NOMO-1 treated with DMSO at 0.1 percent for 48 hours (cell line): ENCODE data around the gene RD3L.
"Not testable (repeated sequence)": the region's sequence is repeated elsewhere in the genome, so short reads cannot be mapped to it uniquely, and the experiment has no call there.

Experiments
- DNase-seq: peaks from one replicate; lab custom pipeline; 2025; ENCODE audit not compliant: unreplicated experiment; lab: John Stamatoyannopoulos, UW

RD3L gene

GRCh38 chr14:103928011-103928890 lies 14.1 kb downstream of the RD3L start, which contains the start of gene TDRD9:
Gene TDRD9 (plus strand): TSS chr14:103928456. CDS start chr14:103928510, 54 bp downstream.
- DNase-seq: no peak

GRCh38 chr14:103927566-103927965 lies 14.8 kb downstream of the RD3L start:
- DNase-seq: no peak

- DNase-seq: peak; percentile 31
Observed at GRCh38 chr14:103925316-103925715, 17.0 kb downstream of the RD3L start.

GRCh38 chr14:103923863-103924262 lies 18.5 kb downstream of the RD3L start:
- no peak for DNase-seq

GRCh38 chr14:103921855-103922200 lies 20.5 kb downstream of the RD3L start:
- DNase-seq: not testable (repeated sequence)

GRCh38 chr14:103920981-103921854 lies 21.1 kb downstream of the RD3L start:
- peak; percentile 89 for DNase-seq

GRCh38 chr14:103916636-103917262 lies 25.6 kb downstream of the RD3L start:
- no peak for DNase-seq

- no peak for DNase-seq
Observed at GRCh38 chr14:103915616-103916015, 26.7 kb downstream of the RD3L start.

- DNase-seq: no peak
Observed at GRCh38 chr14:103910984-103911383, 31.3 kb downstream of the RD3L start.

- DNase-seq: peak; percentile 28
Observed at GRCh38 chr14:103910262-103910935, 31.9 kb downstream of the RD3L start.

GRCh38 chr14:103909531-103910261 lies 32.6 kb downstream of the RD3L start:
- no peak for DNase-seq

- no peak for DNase-seq
Observed at GRCh38 chr14:103908580-103908979, 33.7 kb downstream of the RD3L start.

- peak; percentile 6 for DNase-seq
Observed at GRCh38 chr14:103905842-103906456, 36.4 kb downstream of the RD3L start.

GRCh38 chr14:103904493-103905107 lies 37.7 kb downstream of the RD3L start:
- DNase-seq: no peak

GRCh38 chr14:103899833-103900232 lies 42.5 kb downstream of the RD3L start:
- no peak for DNase-seq

- DNase-seq: peak; percentile 30
Observed at GRCh38 chr14:103899316-103899715, 43.0 kb downstream of the RD3L start.

- DNase-seq: no peak
Observed at GRCh38 chr14:103898711-103899110, 43.6 kb downstream of the RD3L start.

- DNase-seq: no peak
Observed at GRCh38 chr14:103898204-103898603, 44.1 kb downstream of the RD3L start.
